T-cell (primary cell): Measurements from ENCODE around the gene ADAM23. TPM values are rescaled to one million over a fixed set of nuclear protein-coding genes. Genes with fewer than 3 reads are reported as not detected.

Experiments
- ATAC-seq, 4 experiments: fragments of 200-7000 bp in 3 of 4; fragments of 150-1000 bp in 1 of 4; cut with Tn5 transposase; replicated peaks in 1 of 4; 1 replicate in 3 of 4; 2 replicates in 1 of 4; pipeline ENCODE4 v1.10.0; 2021; ENCODE audit warnings: moderate library complexity in 3 of 4, mild to moderate bottlenecking in 2 of 4, moderate number of reproducible peaks in 1 of 4
- CTCF ChIA-PET, 2 donors: fragments of 300-600 bp; sonication (Branson Sonifier 250); formaldehyde crosslinking; loops; one replicate each; lab custom pipeline; 2022; ENCODE audit warnings: antibody characterized with exemption in 2 of 2; lab: Charles Lee
- POLR2A ChIA-PET, 2 donors: fragments of 300-600 bp; sonication (Branson Sonifier 250); formaldehyde crosslinking; loops; one replicate each; lab custom pipeline; 2022; ENCODE audit warnings: antibody characterized with exemption in 2 of 2; lab: Charles Lee
- DNase-seq, 35 experiments: peaks; one replicate each; pipeline versions ENCODE4 v3.0.0 to v3.0.0-alpha.2; 2013 to 2023
- H3K27ac ChIP-seq: one replicate; pipeline ENCODE4 v1.5.1; 2013; ENCODE audit warnings: low read length
- H3K27me3 ChIP-seq, 2 experiments: replicated peaks in 1 of 2; 1 replicate in 1 of 2; 2 replicates in 1 of 2; pipeline versions ENCODE4 v1.6.1 to v1.7.0; 2013; ENCODE audit warnings: low read length in 1 of 2, mixed read lengths in 1 of 2; ENCODE audit not compliant: control insufficient read depth in 2 of 2, insufficient read depth in 2 of 2; ENCODE audit errors: extremely low read depth in 1 of 2
- H3K36me3 ChIP-seq, 2 donors: 1 replicate in 1 of 2; 2 replicates in 1 of 2; pipeline versions ENCODE4 v1.6.1 to v1.7.0; 2013; ENCODE audit warnings: low read length in 1 of 2; ENCODE audit not compliant: control insufficient read depth in 2 of 2, insufficient read depth in 1 of 2; ENCODE audit errors: extremely low read depth in 1 of 2
- H3K4me1 ChIP-seq, 2 experiments: 1 replicate in 1 of 2; 2 replicates in 1 of 2; pipeline versions ENCODE4 v1.6.1 to v1.7.0; 2013; ENCODE audit warnings: low read length in 2 of 2, mixed read lengths in 1 of 2; ENCODE audit not compliant: insufficient read depth in 2 of 2, control insufficient read depth in 1 of 2; ENCODE audit errors: extremely low read depth in 1 of 2
- H3K4me3 ChIP-seq, 2 donors: 1 replicate in 1 of 2; 2 replicates in 1 of 2; pipeline versions ENCODE4 v1.5.1 to v1.7.0; 2013; ENCODE audit warnings: mild to moderate bottlenecking in 2 of 2, low read length in 1 of 2, moderate library complexity in 1 of 2; ENCODE audit not compliant: control insufficient read depth in 1 of 2; ENCODE audit errors: extremely low read depth in 1 of 2
- H3K9me3 ChIP-seq: 2 replicates; pipeline ENCODE4 v1.7.0; 2013
- H3K27ac Mint-ChIP-seq, 2 donors: one replicate each; pipeline ENCODE4 v1.8.0; 2020 to 2021; ENCODE audit warnings: mild to moderate bottlenecking in 2 of 2, mixed read lengths in 2 of 2
- H3K27me3 Mint-ChIP-seq, 2 donors: one replicate each; pipeline ENCODE4 v1.8.0; 2021 to 2022; ENCODE audit warnings: mixed read lengths in 2 of 2
- H3K36me3 Mint-ChIP-seq: one replicate; pipeline ENCODE4 v1.8.0; 2021; ENCODE audit warnings: mixed read lengths
- H3K4me1 Mint-ChIP-seq, 3 donors: one replicate each; pipeline ENCODE4 v1.8.0; 2020 to 2022; ENCODE audit warnings: mixed read lengths in 3 of 3, mild to moderate bottlenecking in 1 of 3
- H3K4me3 Mint-ChIP-seq, 3 donors: one replicate each; pipeline ENCODE4 v1.8.0; 2020 to 2022; ENCODE audit warnings: mild to moderate bottlenecking in 3 of 3, mixed read lengths in 3 of 3, moderate library complexity in 3 of 3
- H3K9me3 Mint-ChIP-seq, 3 donors: one replicate each; pipeline ENCODE4 v1.8.0; 2020 to 2022; ENCODE audit warnings: mixed read lengths in 3 of 3
- WGBS: methylation state at CpG from one replicate; pipeline ENCODE4 v1.1.5; 2013; ENCODE audit warnings: missing lambda C conversion rate; ENCODE audit not compliant: insufficient coverage; 5-methylcytosine and 5-hydroxymethylcytosine counted together
- total RNA-seq, 35 experiments: library from RNA in 6 of 35; stranded (reverse) in 6 of 35; fragments of 120-200 nt in 1 of 35; gene quantifications; one replicate each; pipeline versions ENCODE4 v1.2.1 to v1.2.4 and lab custom pipeline; 2013 to 2026

Gene ADAM23
- total RNA-seq, 5 donors from 2014 or later (not counting 1 experiment from before 2014, with no cell fraction given), result 0.95 to 14.2 (median 9.3) TPM

DNA sequence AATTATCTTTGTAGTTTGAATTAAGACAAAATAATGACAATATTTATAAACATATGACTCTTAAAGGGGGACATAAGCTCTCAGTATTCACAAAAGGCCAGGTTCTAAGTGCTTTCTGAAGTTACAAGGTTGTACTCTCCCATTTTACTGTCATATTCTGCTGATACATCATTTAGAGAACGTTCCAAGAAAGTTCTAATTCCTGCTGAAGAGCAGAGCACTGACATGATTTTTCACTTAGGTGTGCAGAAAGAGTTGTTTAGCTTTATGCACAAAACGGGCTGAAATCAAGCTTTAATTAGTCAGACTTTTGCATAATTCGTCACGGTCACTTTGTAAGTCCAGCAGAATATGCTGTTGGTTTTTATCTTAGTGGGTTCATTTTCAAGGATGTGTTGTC is 37.3 kb downstream of the ADAM23 start:
- Histone ChIP-seq H3K4me1 (no peaks in the 10 kb centered on the region), H3K27ac (no peak overlapping the region), H3K9me3 (no peaks in the 10 kb centered on the region), H3K27me3 (no peaks in the 10 kb centered on the region), H3K4me3 (no peak overlapping the region), H3K36me3 (no peaks in the 10 kb centered on the region)
- Mint-ChIP-seq H3K27me3 (peaks cover 11 to 17% of the 10 kb centered on the region in 2 donors), H3K4me3 (no peak overlapping the region), H3K4me1 (no peaks in the 10 kb centered on the region), H3K9me3 (peaks cover 0 to 4% (median 3%) of the 10 kb centered on the region in 3 donors), H3K27ac (no peak overlapping the region), H3K36me3 (no peaks in the 10 kb centered on the region)
- DNase-seq (no peak), ATAC-seq (no peak)
- WGBS, result 77% methylated on average over 3 of the region's 4 CpGs
- POLR2A ChIA-PET, result no interaction called here
- CTCF ChIA-PET, result interaction anchor here in 1 of 2 donors (0.6 to 0.7 kb wide), 2 partner anchors 56 to 60 kb away, joined by 3 to 4 read pairs; no protein-coding TSS in a partner anchor

DNA sequence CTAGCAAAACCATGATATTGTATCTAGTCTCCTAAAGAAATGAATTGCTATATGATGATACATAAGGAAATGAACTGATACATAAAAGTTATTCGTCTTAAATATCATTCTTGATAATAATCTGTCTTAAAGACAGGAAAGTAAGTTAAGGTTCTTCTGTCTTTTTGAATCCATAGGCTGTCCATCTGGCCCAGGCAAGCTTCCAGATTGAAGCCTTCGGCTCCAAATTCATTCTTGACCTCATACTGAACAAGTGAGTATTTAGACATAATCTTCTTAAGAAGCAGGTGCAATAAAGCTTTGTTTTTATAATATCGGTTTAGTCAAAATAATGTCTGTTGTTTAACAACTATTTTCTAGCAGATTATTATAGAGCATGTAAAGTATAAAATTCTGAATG is 37.7 kb downstream of the ADAM23 start:
- H3K27me3 Mint-ChIP-seq, result peaks cover 10 to 20% of the 10 kb centered on the region in 2 donors
- H3K36me3 ChIP-seq, result no peaks in the 10 kb centered on the region
- no CpG with 5 or more reads among the region's 3 CpGs for WGBS
- no peak overlapping the region for H3K4me3 ChIP-seq
- ChIA-PET CTCF (interaction anchor here in 1 of 2 donors (0.6 to 0.7 kb wide), 2 partner anchors 56 to 59 kb away, joined by 3 to 4 read pairs; no protein-coding TSS in a partner anchor), POLR2A (interaction anchor here in 1 of 2 donors (0.7 kb wide), 1 partner anchor 1983 kb away, joined by 3 read pairs; no protein-coding TSS in a partner anchor)
- H3K27ac Mint-ChIP-seq, result no peak overlapping the region
- H3K27me3 ChIP-seq, result no peaks in the 10 kb centered on the region
- no peak overlapping the region for H3K4me3 Mint-ChIP-seq
- no peak for DNase-seq
- no peaks in the 10 kb centered on the region for H3K4me1 Mint-ChIP-seq
- H3K9me3 Mint-ChIP-seq, result peaks cover 0 to 5% (median 4%) of the 10 kb centered on the region in 3 donors
- H3K36me3 Mint-ChIP-seq, result no peaks in the 10 kb centered on the region
- H3K9me3 ChIP-seq, result no peaks in the 10 kb centered on the region
- H3K27ac ChIP-seq, result no peak overlapping the region
- no peaks in the 10 kb centered on the region for H3K4me1 ChIP-seq
- no peak for ATAC-seq

DNA sequence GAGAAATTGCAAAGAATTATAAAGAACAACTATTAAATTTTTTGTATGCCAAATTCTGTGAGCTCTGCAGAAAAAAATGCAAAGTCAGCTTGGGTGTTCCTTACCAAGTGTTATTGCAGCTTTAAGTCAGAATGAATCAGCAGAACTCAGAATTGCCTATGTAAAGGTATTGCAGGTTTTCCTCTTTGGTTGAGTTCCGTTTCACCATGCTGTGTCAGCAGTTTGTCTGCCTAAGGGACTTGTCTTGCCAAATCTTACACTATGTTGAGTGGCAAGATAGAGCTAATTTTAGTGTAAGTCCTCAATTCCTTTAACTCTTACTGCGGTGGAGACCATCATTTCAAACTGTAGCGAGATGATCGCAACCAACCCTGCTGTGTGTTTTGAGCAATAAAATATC is 38.8 kb downstream of the ADAM23 start:
- Mint-ChIP-seq H3K9me3 (peaks cover 0 to 5% (median 4%) of the 10 kb centered on the region in 3 donors), H3K27ac (no peak overlapping the region), H3K4me3 (no peak overlapping the region), H3K27me3 (peaks cover 9 to 22% of the 10 kb centered on the region in 2 donors), H3K4me1 (no peaks in the 10 kb centered on the region), H3K36me3 (no peaks in the 10 kb centered on the region)
- DNase-seq (no peak), ATAC-seq (no peak)
- Histone ChIP-seq H3K27ac (no peak overlapping the region), H3K36me3 (no peaks in the 10 kb centered on the region), H3K4me1 (no peaks in the 10 kb centered on the region), H3K4me3 (no peak overlapping the region), H3K9me3 (no peaks in the 10 kb centered on the region), H3K27me3 (no peaks in the 10 kb centered on the region)
- ChIA-PET CTCF (interaction anchor here in 1 of 2 donors (0.6 kb wide), 1 partner anchor 1588 kb away, joined by 3 read pairs; no protein-coding TSS in a partner anchor), POLR2A (no interaction called here)
- WGBS, result no CpG with 5 or more reads among the region's 4 CpGs

DNA sequence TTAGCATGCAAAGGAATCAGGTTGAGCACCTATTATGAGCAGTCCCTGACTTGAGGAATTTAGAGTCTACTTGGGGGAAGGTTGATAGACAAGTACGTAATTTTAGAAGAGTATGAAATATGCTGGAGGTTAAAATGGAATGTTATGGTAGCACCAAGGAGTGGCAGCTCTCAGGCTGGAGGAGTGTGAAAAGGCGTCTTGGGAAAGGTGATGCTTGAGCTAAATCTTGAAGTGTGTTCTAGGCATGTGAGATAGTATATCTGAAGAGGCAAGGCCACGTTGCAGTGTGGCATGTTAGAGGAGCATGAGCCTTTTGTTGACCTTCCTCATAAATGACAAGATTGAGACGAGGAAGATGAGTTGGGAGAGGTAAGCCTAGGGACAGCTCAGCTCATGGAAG is 39.3 kb downstream of the ADAM23 start:
- no peak overlapping the region for H3K4me3 Mint-ChIP-seq
- no peaks in the 10 kb centered on the region for H3K27me3 ChIP-seq
- no peaks in the 10 kb centered on the region for H3K4me1 ChIP-seq
- H3K36me3 Mint-ChIP-seq, result no peaks in the 10 kb centered on the region
- no peaks in the 10 kb centered on the region for H3K36me3 ChIP-seq
- H3K4me3 ChIP-seq, result no peak overlapping the region
- peaks cover 9 to 22% of the 10 kb centered on the region in 2 donors for H3K27me3 Mint-ChIP-seq
- 74% methylated on average over 4 of the region's 4 CpGs for WGBS
- no peaks in the 10 kb centered on the region for H3K4me1 Mint-ChIP-seq
- ChIA-PET POLR2A (no interaction called here), CTCF (no interaction called here)
- H3K9me3 Mint-ChIP-seq, result peaks cover 0 to 5% (median 4%) of the 10 kb centered on the region in 3 donors
- no peak overlapping the region for H3K27ac Mint-ChIP-seq
- DNase-seq (no peak), ATAC-seq (no peak)
- no peak overlapping the region for H3K27ac ChIP-seq
- no peaks in the 10 kb centered on the region for H3K9me3 ChIP-seq

DNA sequence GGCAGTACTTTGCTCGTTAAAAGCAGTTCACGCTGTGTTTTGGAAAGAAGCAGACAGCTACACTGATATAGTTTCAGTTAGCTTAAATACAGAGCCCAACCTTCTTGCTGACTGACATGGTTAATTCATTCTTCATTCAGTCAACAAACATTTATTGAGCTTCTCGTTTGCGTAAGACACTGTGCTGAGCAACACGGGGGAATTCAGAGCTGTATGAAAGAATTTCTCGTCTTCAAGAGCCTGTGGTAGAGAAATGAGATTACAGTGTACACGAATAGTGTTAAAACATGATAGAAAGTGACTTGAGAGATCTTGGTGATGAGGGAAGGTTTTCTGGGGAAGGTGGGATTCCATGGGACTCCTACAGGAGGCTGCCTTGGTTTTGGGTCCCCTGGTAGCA is 44.7 kb downstream of the ADAM23 start:
- H3K9me3 ChIP-seq, result no peaks in the 10 kb centered on the region
- ATAC-seq, result no peak
- no peaks in the 10 kb centered on the region for H3K36me3 ChIP-seq
- H3K27me3 Mint-ChIP-seq, result peaks cover 10 to 20% of the 10 kb centered on the region in 2 donors
- H3K27ac Mint-ChIP-seq, result no peak overlapping the region
- H3K4me1 ChIP-seq, result no peaks in the 10 kb centered on the region
- H3K4me3 Mint-ChIP-seq, result no peak overlapping the region
- no peak overlapping the region for H3K4me3 ChIP-seq
- no peaks in the 10 kb centered on the region for H3K36me3 Mint-ChIP-seq
- H3K9me3 Mint-ChIP-seq, result peaks cover 0 to 5% (median 4%) of the 10 kb centered on the region in 3 donors
- H3K4me1 Mint-ChIP-seq, result peaks cover 0 to 3% (median 0%) of the 10 kb centered on the region in 3 donors
- WGBS, result 81% methylated on average over 5 of the region's 7 CpGs
- H3K27ac ChIP-seq, result no peak overlapping the region
- ChIA-PET POLR2A (no interaction called here), CTCF (no interaction called here)
- H3K27me3 ChIP-seq, result no peaks in the 10 kb centered on the region
- DNase-seq, result no peak

DNA sequence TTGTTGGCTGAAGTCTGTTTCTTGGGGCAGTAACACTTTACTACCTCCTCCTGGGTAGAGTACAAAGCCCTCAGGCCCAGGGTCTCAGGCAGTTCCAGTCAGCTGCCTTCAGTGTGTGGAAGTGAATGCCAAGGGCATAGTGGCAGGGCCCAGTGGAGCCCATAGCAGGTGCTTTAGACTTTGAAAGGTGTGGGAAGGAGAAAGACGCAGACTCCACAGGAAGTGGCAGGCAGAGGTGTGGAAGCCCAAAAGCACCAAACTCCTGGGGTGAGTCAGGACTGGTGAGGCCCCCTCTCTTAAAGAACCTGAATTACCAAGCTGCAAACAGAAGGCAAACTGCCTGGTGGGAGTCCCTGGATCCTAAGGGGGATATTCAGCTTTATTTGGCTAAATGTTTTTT is 45.3 kb downstream of the ADAM23 start:
- no peak overlapping the region for H3K27ac Mint-ChIP-seq
- no peaks in the 10 kb centered on the region for H3K27me3 ChIP-seq
- ChIA-PET POLR2A (no interaction called here), CTCF (no interaction called here)
- H3K27me3 Mint-ChIP-seq, result peaks cover 10 to 20% of the 10 kb centered on the region in 2 donors
- H3K9me3 Mint-ChIP-seq, result peaks cover 0 to 5% (median 4%) of the 10 kb centered on the region in 3 donors
- H3K36me3 Mint-ChIP-seq, result no peaks in the 10 kb centered on the region
- H3K27ac ChIP-seq, result no peak overlapping the region
- no peaks in the 10 kb centered on the region for H3K9me3 ChIP-seq
- no peaks in the 10 kb centered on the region for H3K4me1 ChIP-seq
- ATAC-seq (no peak), DNase-seq (no peak)
- no peaks in the 10 kb centered on the region for H3K36me3 ChIP-seq
- WGBS, result no CpG with 5 or more reads among the region's 1 CpG
- no peak overlapping the region for H3K4me3 ChIP-seq
- no peak overlapping the region for H3K4me3 Mint-ChIP-seq
- peaks cover 0 to 3% (median 0%) of the 10 kb centered on the region in 3 donors for H3K4me1 Mint-ChIP-seq
